Muscle layer of duodenum (tissue), 2 donors: ENCODE results near the gene CHMP6.

ENCODE experiments used
- H3K27ac ChIP-seq: one replicate; pipeline ENCODE4 v1.7.0; 2013; ENCODE audit warnings: mild to moderate bottlenecking, low read length
- H3K27me3 ChIP-seq: one replicate; pipeline ENCODE4 v1.7.0; 2013; ENCODE audit warnings: low read depth, mild to moderate bottlenecking, control low read depth, low read length
- H3K36me3 ChIP-seq, 2 donors: one replicate each; pipeline ENCODE4 v1.7.0; 2013; ENCODE audit warnings: low read length in 2 of 2, control low read depth in 1 of 2, mild to moderate bottlenecking in 1 of 2; ENCODE audit not compliant: insufficient read depth in 2 of 2, control insufficient read depth in 1 of 2
- H3K4me1 ChIP-seq, 2 donors: one replicate each; pipeline ENCODE4 v1.7.0; 2013; ENCODE audit warnings: low read length in 2 of 2, mild to moderate bottlenecking in 2 of 2, control low read depth in 1 of 2, moderate library complexity in 1 of 2; ENCODE audit not compliant: insufficient read depth in 2 of 2, control insufficient read depth in 1 of 2
- H3K4me3 ChIP-seq, 2 donors: one replicate each; pipeline ENCODE4 v1.7.0; 2013; ENCODE audit warnings: low read length in 2 of 2, low read depth in 1 of 2, mild to moderate bottlenecking in 1 of 2
- H3K9me3 ChIP-seq, 2 donors: one replicate each; pipeline ENCODE4 v1.7.0; 2013; ENCODE audit warnings: low read length in 2 of 2, control low read depth in 1 of 2, mild to moderate bottlenecking in 1 of 2; ENCODE audit not compliant: control insufficient read depth in 1 of 2
- donor health status: healthy.

The CHMP6 gene

GRCh38 chr17:80959330-80960036, 32.2 kb upstream of the CHMP6 start:
- Histone ChIP-seq H3K27me3 (no peaks in the 10 kb centered on the region), H3K4me1 (peaks cover 0 to 29% of the 10 kb centered on the region in 2 donors), H3K27ac (peak overlapping the region; percentile 69), H3K36me3 (peaks cover 0 to 19% of the 10 kb centered on the region in 2 donors), H3K9me3 (no peaks in the 10 kb centered on the region), H3K4me3 (peak overlapping the region in 1 of 2 donors; percentile 13)

- Histone ChIP-seq H3K27ac (peak overlapping the region; percentile 69), H3K27me3 (no peaks in the 10 kb centered on the region), H3K36me3 (peaks cover 0 to 21% of the 10 kb centered on the region in 2 donors), H3K4me1 (peaks cover 0 to 29% of the 10 kb centered on the region in 2 donors), H3K9me3 (no peaks in the 10 kb centered on the region), H3K4me3 (peak overlapping the region in 1 of 2 donors; percentile 9)
Observed at GRCh38 chr17:80960037-80960796, 31.4 kb upstream of the CHMP6 start.

- Histone ChIP-seq H3K4me1 (peaks cover 0 to 29% of the 10 kb centered on the region in 2 donors), H3K36me3 (peaks cover 0 to 27% of the 10 kb centered on the region in 2 donors), H3K27ac (no peak overlapping the region), H3K27me3 (no peaks in the 10 kb centered on the region), H3K9me3 (no peaks in the 10 kb centered on the region), H3K4me3 (peak overlapping the region in 1 of 2 donors; percentile 9)
Observed at GRCh38 chr17:80960797-80961452, 30.7 kb upstream of the CHMP6 start.

GRCh38 chr17:80961541-80962330, 29.9 kb upstream of the CHMP6 start:
- H3K27ac ChIP-seq, result no peak overlapping the region

GRCh38 chr17:80962356-80963329, 29.0 kb upstream of the CHMP6 start:
- no peak overlapping the region for H3K4me3 ChIP-seq
- no peaks in the 10 kb centered on the region for H3K27me3 ChIP-seq
- H3K36me3 ChIP-seq, result peaks cover 0 to 27% of the 10 kb centered on the region in 2 donors
- no peak overlapping the region for H3K27ac ChIP-seq
- peaks cover 0 to 30% of the 10 kb centered on the region in 2 donors for H3K4me1 ChIP-seq
- no peaks in the 10 kb centered on the region for H3K9me3 ChIP-seq

More at GRCh38 chr17:80961541-80962330, 29.9 kb upstream of the CHMP6 start:
- peaks cover 0 to 29% of the 10 kb centered on the region in 2 donors for H3K4me1 ChIP-seq
- H3K36me3 ChIP-seq, result peaks cover 0 to 27% of the 10 kb centered on the region in 2 donors
- H3K27me3 ChIP-seq, result no peaks in the 10 kb centered on the region
- H3K4me3 ChIP-seq, result no peak overlapping the region
- no peaks in the 10 kb centered on the region for H3K9me3 ChIP-seq

GRCh38 chr17:80963812-80964543, 27.7 kb upstream of the CHMP6 start:
- H3K4me3 ChIP-seq, result no peak overlapping the region
- no peak overlapping the region for H3K27ac ChIP-seq
- H3K27me3 ChIP-seq, result no peaks in the 10 kb centered on the region
- H3K4me1 ChIP-seq, result peaks cover 0 to 40% of the 10 kb centered on the region in 2 donors
- no peaks in the 10 kb centered on the region for H3K9me3 ChIP-seq
- H3K36me3 ChIP-seq, result peaks cover 0 to 27% of the 10 kb centered on the region in 2 donors

GRCh38 chr17:80964544-80964856, 27.1 kb upstream of the CHMP6 start:
- no peaks in the 10 kb centered on the region for H3K27me3 ChIP-seq
- no peak overlapping the region for H3K27ac ChIP-seq
- no peaks in the 10 kb centered on the region for H3K9me3 ChIP-seq
- no peak overlapping the region for H3K4me3 ChIP-seq
- peaks cover 0 to 40% of the 10 kb centered on the region in 2 donors for H3K4me1 ChIP-seq
- peaks cover 0 to 27% of the 10 kb centered on the region in 2 donors for H3K36me3 ChIP-seq

- H3K4me3 ChIP-seq, result no peak overlapping the region
- H3K4me1 ChIP-seq, result peaks cover 0 to 41% of the 10 kb centered on the region in 2 donors
- H3K9me3 ChIP-seq, result no peaks in the 10 kb centered on the region
- no peak overlapping the region for H3K27ac ChIP-seq
- no peaks in the 10 kb centered on the region for H3K27me3 ChIP-seq
- peaks cover 0 to 27% of the 10 kb centered on the region in 2 donors for H3K36me3 ChIP-seq
Observed at GRCh38 chr17:80964859-80965580, 26.6 kb upstream of the CHMP6 start.

GRCh38 chr17:80965606-80966005, 26.0 kb upstream of the CHMP6 start:
- no peak overlapping the region for H3K27ac ChIP-seq
- H3K4me3 ChIP-seq, result no peak overlapping the region

More at GRCh38 chr17:80965606-80966005, 26.0 kb upstream of the CHMP6 start:
- H3K4me1 ChIP-seq, result peaks cover 0 to 41% of the 10 kb centered on the region in 2 donors
- peaks cover 0 to 27% of the 10 kb centered on the region in 2 donors for H3K36me3 ChIP-seq
- no peaks in the 10 kb centered on the region for H3K9me3 ChIP-seq
- no peaks in the 10 kb centered on the region for H3K27me3 ChIP-seq
